ENCODE measurements around the gene CNKSR2.

Gene CNKSR2

GRCh38 chrX:21509912-21510311 is 135.7 kb downstream of the CNKSR2 start:
- no peaks in the 10 kb centered on the region for H3K9me2 ChIP-seq (ENCODE audit: low read depth, low read length)
- H4K20me1 ChIP-seq (ENCODE audit: insufficient read depth, low read length): no peaks in the 10 kb centered on the region
- no peaks in the 10 kb centered on the region for H3F3A ChIP-seq (ENCODE audit: insufficient read depth, low read length)
- no peak overlapping the region for H3K9ac ChIP-seq (ENCODE audit: low read length)
- no peaks in the 10 kb centered on the region for H3K4me1 ChIP-seq (ENCODE audit: insufficient read depth, low read length, severe bottlenecking)
- H2AFZ ChIP-seq (ENCODE audit: low read length): no peak overlapping the region
- H3K27ac ChIP-seq (ENCODE audit: low read depth, low read length, poor library complexity, severe bottlenecking): no peak overlapping the region
- no peak overlapping the region for H3K4me3 ChIP-seq (ENCODE audit: low read depth, low read length, poor library complexity, severe bottlenecking)
- no peak overlapping the region for H3K4me2 ChIP-seq (ENCODE audit: low read length)
- no peaks in the 10 kb centered on the region for H3K79me2 ChIP-seq (ENCODE audit: insufficient read depth, low read length)
- H3K36me3 ChIP-seq (ENCODE audit: insufficient read depth, low read length): no peaks in the 10 kb centered on the region
- H3K27me3 ChIP-seq (ENCODE audit: insufficient read depth, low read length): no peaks in the 10 kb centered on the region
- TF ChIP-seq EZH2 (IDR thresholded peaks at IDR 0.05; ENCODE audit: borderline replicate concordance, low read length) (no peak), CTCF (IDR thresholded peaks at IDR 0.05; ENCODE audit: low read length) (no peak)
- no peaks in the 10 kb centered on the region for H3K9me3 ChIP-seq (ENCODE audit: low read length)

GRCh38 chrX:21524008-21524407 is 149.8 kb downstream of the CNKSR2 start:
- TF ChIP-seq CTCF (IDR thresholded peaks at IDR 0.05; ENCODE audit: low read length): no peak
- no peak for TF ChIP-seq EZH2 (IDR thresholded peaks at IDR 0.05; ENCODE audit: borderline replicate concordance, low read length)
- Histone ChIP-seq H4K20me1 (ENCODE audit: insufficient read depth, low read length) (no peaks in the 10 kb centered on the region), H2AFZ (ENCODE audit: low read length) (no peak overlapping the region), H3K9me3 (ENCODE audit: low read length) (no peaks in the 10 kb centered on the region), H3K4me3 (ENCODE audit: low read depth, low read length, poor library complexity, severe bottlenecking) (no peak overlapping the region), H3K9me2 (ENCODE audit: low read depth, low read length) (no peaks in the 10 kb centered on the region), H3K4me1 (ENCODE audit: insufficient read depth, low read length, severe bottlenecking) (no peaks in the 10 kb centered on the region), H3K27ac (ENCODE audit: low read depth, low read length, poor library complexity, severe bottlenecking) (no peak overlapping the region), H3K36me3 (ENCODE audit: insufficient read depth, low read length) (no peaks in the 10 kb centered on the region), H3K79me2 (ENCODE audit: insufficient read depth, low read length) (no peaks in the 10 kb centered on the region), H3K4me2 (ENCODE audit: low read length) (no peak overlapping the region), H3K27me3 (ENCODE audit: insufficient read depth, low read length) (no peaks in the 10 kb centered on the region), H3F3A (ENCODE audit: insufficient read depth, low read length) (no peaks in the 10 kb centered on the region), H3K9ac (ENCODE audit: low read length) (no peak overlapping the region)

DNA sequence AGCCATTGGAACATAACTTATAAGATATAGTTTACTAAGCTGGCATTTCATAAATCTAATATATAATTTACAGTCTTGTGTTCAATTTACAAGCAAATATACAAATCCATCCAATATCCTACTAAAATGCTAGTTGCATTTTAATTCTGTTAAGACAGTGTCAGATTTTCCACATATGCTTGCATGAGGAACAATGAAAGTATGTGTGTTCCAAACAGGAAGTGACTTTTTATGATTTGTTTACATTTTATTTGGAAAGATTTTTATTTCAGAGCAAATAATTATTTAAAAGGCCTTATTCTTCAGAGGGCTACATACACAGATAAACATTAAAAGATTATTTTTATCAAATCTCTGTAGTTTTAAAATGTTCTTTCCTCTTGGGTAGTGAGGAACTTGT is 153.9 kb downstream of the CNKSR2 start:
- Histone ChIP-seq H3K9me3 (ENCODE audit: low read length) (no peaks in the 10 kb centered on the region), H3K4me2 (ENCODE audit: low read length) (no peak overlapping the region), H3K27ac (ENCODE audit: low read depth, low read length, poor library complexity, severe bottlenecking) (no peak overlapping the region), H3K9ac (ENCODE audit: low read length) (no peak overlapping the region), H3F3A (ENCODE audit: insufficient read depth, low read length) (no peaks in the 10 kb centered on the region), H3K79me2 (ENCODE audit: insufficient read depth, low read length) (no peaks in the 10 kb centered on the region), H3K4me1 (ENCODE audit: insufficient read depth, low read length, severe bottlenecking) (no peaks in the 10 kb centered on the region), H3K4me3 (ENCODE audit: low read depth, low read length, poor library complexity, severe bottlenecking) (no peak overlapping the region), H4K20me1 (ENCODE audit: insufficient read depth, low read length) (no peaks in the 10 kb centered on the region), H3K36me3 (ENCODE audit: insufficient read depth, low read length) (no peaks in the 10 kb centered on the region), H3K9me2 (ENCODE audit: low read depth, low read length) (no peaks in the 10 kb centered on the region), H3K27me3 (ENCODE audit: insufficient read depth, low read length) (no peaks in the 10 kb centered on the region), H2AFZ (ENCODE audit: low read length) (no peak overlapping the region)
- TF ChIP-seq EZH2 (IDR thresholded peaks at IDR 0.05; ENCODE audit: borderline replicate concordance, low read length) (no peak), CTCF (IDR thresholded peaks at IDR 0.05; ENCODE audit: low read length) (no peak)
